Measurements from ENCODE around the gene TMEM178A.

Gene TMEM178A

DNA sequence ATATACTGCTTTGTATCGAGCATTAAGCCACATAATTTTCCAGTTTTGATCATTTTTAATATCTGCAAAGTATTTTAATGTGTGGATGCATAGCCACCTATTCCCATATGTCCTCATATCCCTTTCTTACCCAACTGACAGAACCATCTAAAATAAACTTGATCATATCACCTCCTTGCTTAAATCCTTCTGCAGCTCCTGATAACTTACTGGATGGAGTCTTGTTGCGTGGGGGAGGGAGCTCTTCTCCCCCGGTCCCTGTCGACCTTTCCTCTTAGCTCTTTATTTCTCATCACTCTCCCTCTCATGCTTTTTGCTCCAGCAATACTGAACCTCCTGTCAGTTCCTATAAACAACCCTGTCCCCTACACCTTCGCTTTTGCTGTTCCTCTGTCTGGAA is 18.7 kb downstream of the TMEM178A start:
- TF ChIP-seq EGR1 (IDR thresholded peaks at IDR 0.05) (no peak), USF1 (IDR thresholded peaks at IDR 0.05) (no peak), TEAD4 (IDR thresholded peaks at IDR 0.05) (no peak), REST (IDR thresholded peaks at IDR 0.05; ENCODE audit: low read depth) (no peak), YY1 (IDR thresholded peaks at IDR 0.05; ENCODE audit: low read depth) (no peak), RAD21 (IDR thresholded peaks at IDR 0.05; ENCODE audit: low read depth) (no peak)
- TF ChIP-seq, protein P1, sequence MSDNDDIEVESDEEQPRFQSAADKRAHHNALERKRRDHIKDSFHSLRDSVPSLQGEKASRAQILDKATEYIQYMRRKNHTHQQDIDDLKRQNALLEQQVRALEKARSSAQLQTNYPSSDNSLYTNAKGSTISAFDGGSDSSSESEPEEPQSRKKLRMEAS (IDR thresholded peaks at IDR 0.05) = no peak

- TF ChIP-seq REST (IDR thresholded peaks at IDR 0.05; ENCODE audit: low read depth) = no peak
- no peak for TF ChIP-seq FOXM1 (IDR thresholded peaks at IDR 0.05; ENCODE audit: borderline replicate concordance, low read depth)
- TF ChIP-seq CREB1 (IDR thresholded peaks at IDR 0.05; ENCODE audit: low read depth) = no peak
Measured at GRCh38 chr2:39685126-39685525, 19.4 kb downstream of the TMEM178A start.

GRCh38 chr2:39686456-39686855 is 20.7 kb downstream of the TMEM178A start:
- TF ChIP-seq YY1 (IDR thresholded peaks at IDR 0.05; ENCODE audit: low read depth) (no peak), ZBTB7A (IDR thresholded peaks at IDR 0.05; ENCODE audit: low read depth) (no peak), EP300 (IDR thresholded peaks at IDR 0.05; ENCODE audit: borderline replicate concordance) (no peak)

DNA sequence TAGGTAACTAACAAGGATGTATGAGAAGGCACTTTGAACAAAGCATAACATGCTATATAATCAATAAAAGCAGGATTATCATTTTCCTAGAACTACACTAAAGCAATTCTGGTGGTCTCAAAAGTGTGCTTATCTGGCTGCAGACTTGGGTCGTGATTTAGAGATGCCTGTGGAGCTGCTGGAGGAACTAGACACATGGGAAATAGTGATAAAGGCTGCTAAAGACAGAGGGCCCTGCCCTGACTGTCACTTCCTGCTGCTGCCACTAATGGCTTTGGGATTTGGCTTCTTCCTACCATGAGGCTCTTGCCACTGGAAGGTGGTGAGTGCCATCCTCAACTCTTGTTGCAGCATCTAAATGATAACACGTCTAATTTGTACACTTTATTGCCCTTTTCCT is 22.5 kb downstream of the TMEM178A start:
- TF ChIP-seq ZBTB7A (IDR thresholded peaks at IDR 0.05; ENCODE audit: low read depth) (no peak), EP300 (IDR thresholded peaks at IDR 0.05; ENCODE audit: borderline replicate concordance) (no peak), REST (IDR thresholded peaks at IDR 0.05; ENCODE audit: low read depth) (no peak), TAF1 (IDR thresholded peaks at IDR 0.05; ENCODE audit: low read depth) (no peak), FOXM1 (IDR thresholded peaks at IDR 0.05; ENCODE audit: borderline replicate concordance, low read depth) (no peak), TCF12 (IDR thresholded peaks at IDR 0.05; ENCODE audit: low read depth) (no peak), RAD21 (IDR thresholded peaks at IDR 0.05; ENCODE audit: low read depth) (no peak), USF1 (IDR thresholded peaks at IDR 0.05) (no peak), EGR1 (IDR thresholded peaks at IDR 0.05) (no peak)

DNA sequence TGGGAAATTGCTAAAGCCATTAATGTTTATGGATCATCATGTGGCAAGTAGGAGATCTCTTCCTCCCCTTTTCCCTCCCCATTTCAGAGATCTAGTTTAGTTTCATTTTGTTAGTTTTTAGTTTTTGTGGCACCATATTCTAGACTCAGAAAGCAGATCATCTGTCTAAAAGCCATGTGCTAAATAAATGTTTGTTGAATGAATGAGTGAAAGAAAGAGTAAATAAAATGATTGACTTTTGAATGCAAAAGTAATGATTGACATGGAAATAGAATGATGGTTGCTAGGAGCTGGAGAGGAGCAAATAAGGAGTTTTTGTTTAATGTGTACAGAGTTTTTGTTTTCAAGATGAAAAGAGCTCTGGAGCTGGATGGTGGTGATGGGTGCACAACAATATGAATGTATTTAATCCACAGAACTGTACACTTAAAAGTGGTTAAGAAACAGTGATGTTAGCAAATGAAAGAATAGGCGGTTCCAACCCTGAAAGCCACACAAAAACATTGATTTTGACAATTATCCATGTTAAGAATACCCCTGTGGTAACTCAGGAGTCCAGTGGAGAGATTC is 23.6 kb downstream of the TMEM178A start:
- TF ChIP-seq USF1 (IDR thresholded peaks at IDR 0.05) (no peak), FOXM1 (IDR thresholded peaks at IDR 0.05; ENCODE audit: borderline replicate concordance, low read depth) (no peak), YY1 (IDR thresholded peaks at IDR 0.05; ENCODE audit: low read depth) (no peak), EGR1 (IDR thresholded peaks at IDR 0.05) (no peak), TCF12 (IDR thresholded peaks at IDR 0.05; ENCODE audit: low read depth) (no peak), EP300 (IDR thresholded peaks at IDR 0.05; ENCODE audit: borderline replicate concordance) (no peak), NFIC (IDR thresholded peaks at IDR 0.05) (no peak), TEAD4 (IDR thresholded peaks at IDR 0.05) (no peak), REST (IDR thresholded peaks at IDR 0.05; ENCODE audit: low read depth) (no peak), CEBPB (IDR thresholded peaks at IDR 0.05) (no peak), RAD21 (IDR thresholded peaks at IDR 0.05; ENCODE audit: low read depth) (no peak), CREB1 (IDR thresholded peaks at IDR 0.05; ENCODE audit: low read depth) (no peak), TAF1 (IDR thresholded peaks at IDR 0.05; ENCODE audit: low read depth) (no peak), ZBTB7A (IDR thresholded peaks at IDR 0.05; ENCODE audit: low read depth) (no peak)
- TF ChIP-seq, protein P1 (IDR thresholded peaks at IDR 0.05) = no peak

Measured in Ishikawa (cell line).